SU-DHL-6 (cell line): ENCODE results near the gene GP9.

Experiments
- EZH2phosphoT487 ChIP-seq: fragments of 200-600 bp; sonication (generic), shearing (Covaris generic); conservative IDR thresholded peaks from 2 replicates; pipeline ENCODE4 v1.6.1; 2018; ENCODE audit warnings: mild to moderate bottlenecking, antibody characterized with exemption, low read length, moderate library complexity, mixed read lengths
- TF ChIP-seq, protein P1 (sequence below): fragments of 200-600 bp; sonication (generic); IDR thresholded peaks from one replicate; pipeline ENCODE4 v1.5.1; 2017; ENCODE audit warnings: antibody characterized with exemption, mild to moderate bottlenecking, low read length, moderate library complexity; ENCODE audit not compliant: insufficient read depth, poor library complexity, severe bottlenecking

DNA sequence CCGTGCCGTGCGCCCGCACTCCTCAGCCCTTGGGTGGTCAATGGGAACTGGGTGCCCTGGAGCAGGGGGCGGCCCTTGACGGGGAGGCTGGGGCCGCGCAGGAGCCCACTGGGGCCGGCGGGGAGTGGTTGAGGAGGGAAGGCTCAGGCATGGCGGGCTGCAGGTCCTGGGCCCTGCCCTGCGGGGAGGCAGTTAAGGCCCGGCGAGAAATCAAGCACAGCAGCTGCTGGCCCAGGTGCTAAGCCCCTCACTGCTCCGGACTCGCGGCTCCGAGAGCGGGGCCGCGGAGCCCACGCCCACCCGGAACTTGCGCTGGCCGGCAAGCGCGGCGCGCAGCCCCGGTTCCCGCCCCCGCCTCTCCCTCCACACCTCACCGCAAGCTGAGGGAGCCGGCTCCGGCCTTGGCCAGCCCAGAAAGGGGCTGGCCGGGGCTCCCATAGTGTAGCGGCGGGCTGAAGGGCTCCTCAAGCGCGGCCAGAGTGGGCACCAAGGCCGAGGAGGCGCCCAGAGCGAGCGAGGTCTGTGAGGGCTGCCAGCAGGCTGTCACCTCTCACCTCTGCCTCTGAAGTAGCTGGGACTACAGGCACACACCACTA is 7.8 kb downstream of the GP9 start:
- TF ChIP-seq, protein P1, sequence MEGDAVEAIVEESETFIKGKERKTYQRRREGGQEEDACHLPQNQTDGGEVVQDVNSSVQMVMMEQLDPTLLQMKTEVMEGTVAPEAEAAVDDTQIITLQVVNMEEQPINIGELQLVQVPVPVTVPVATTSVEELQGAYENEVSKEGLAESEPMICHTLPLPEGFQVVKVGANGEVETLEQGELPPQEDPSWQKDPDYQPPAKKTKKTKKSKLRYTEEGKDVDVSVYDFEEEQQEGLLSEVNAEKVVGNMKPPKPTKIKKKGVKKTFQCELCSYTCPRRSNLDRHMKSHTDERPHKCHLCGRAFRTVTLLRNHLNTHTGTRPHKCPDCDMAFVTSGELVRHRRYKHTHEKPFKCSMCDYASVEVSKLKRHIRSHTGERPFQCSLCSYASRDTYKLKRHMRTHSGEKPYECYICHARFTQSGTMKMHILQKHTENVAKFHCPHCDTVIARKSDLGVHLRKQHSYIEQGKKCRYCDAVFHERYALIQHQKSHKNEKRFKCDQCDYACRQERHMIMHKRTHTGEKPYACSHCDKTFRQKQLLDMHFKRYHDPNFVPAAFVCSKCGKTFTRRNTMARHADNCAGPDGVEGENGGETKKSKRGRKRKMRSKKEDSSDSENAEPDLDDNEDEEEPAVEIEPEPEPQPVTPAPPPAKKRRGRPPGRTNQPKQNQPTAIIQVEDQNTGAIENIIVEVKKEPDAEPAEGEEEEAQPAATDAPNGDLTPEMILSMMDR: no peak
- no peak for TF ChIP-seq EZH2phosphoT487
